Smooth muscle cell (in vitro differentiated cells): ENCODE data around the gene CPNE4. TPM values are rescaled to one million over a fixed set of nuclear protein-coding genes. Genes with fewer than 3 reads are reported as not detected.

Source experiments
- DNase-seq: peaks from one replicate; lab custom pipeline; 2025; ENCODE audit not compliant: unreplicated experiment; lab: John Stamatoyannopoulos, UW
- H2AFZ ChIP-seq: fragments of 200-600 bp; sonication (generic); 2 replicates; pipeline ENCODE4 v1.6.0; 2016; ENCODE audit warnings: antibody characterized with exemption, low read depth, mild to moderate bottlenecking
- H3F3A ChIP-seq: fragments of 200-600 bp; sonication (generic); 2 replicates; pipeline ENCODE4 v1.6.0; 2017; ENCODE audit warnings: antibody characterized with exemption, low read depth
- H3K27ac ChIP-seq: fragments of 200-600 bp; sonication (generic); 2 replicates; pipeline ENCODE4 v1.5.1; 2016; ENCODE audit warnings: low read depth, mild to moderate bottlenecking
- H3K27me3 ChIP-seq: fragments of 200-600 bp; sonication (generic); 2 replicates; pipeline ENCODE4 v1.6.1; 2016; ENCODE audit warnings: low read depth, mild to moderate bottlenecking
- H3K36me3 ChIP-seq: fragments of 200-600 bp; sonication (generic); 2 replicates; pipeline ENCODE4 v1.5.1; 2016; ENCODE audit warnings: low read depth
- H3K4me1 ChIP-seq: fragments of 200-600 bp; sonication (generic); 2 replicates; pipeline ENCODE4 v1.5.1; 2016; ENCODE audit warnings: low read depth
- H3K4me2 ChIP-seq: fragments of 200-600 bp; sonication (generic); 2 replicates; pipeline ENCODE4 v1.6.0; 2016; ENCODE audit warnings: mild to moderate bottlenecking
- H3K4me3 ChIP-seq: fragments of 200-600 bp; sonication (generic); 2 replicates; pipeline ENCODE4 v1.5.1; 2016; ENCODE audit warnings: mild to moderate bottlenecking
- H3K79me2 ChIP-seq: fragments of 200-600 bp; sonication (generic); 2 replicates; pipeline ENCODE4 v1.6.0; 2016; ENCODE audit warnings: low read depth, mild to moderate bottlenecking
- H3K9ac ChIP-seq: fragments of 200-600 bp; sonication (generic); 2 replicates; pipeline ENCODE4 v1.6.0; 2016; ENCODE audit warnings: low read depth
- H3K9me3 ChIP-seq: fragments of 200-600 bp; sonication (generic); replicated peaks from 2 replicates; pipeline ENCODE4 v1.5.1; 2016; ENCODE audit warnings: low read depth
- H4K20me1 ChIP-seq: fragments of 200-600 bp; sonication (generic); 2 replicates; pipeline ENCODE4 v1.6.0; 2016; ENCODE audit warnings: low read depth
- CTCF ChIP-seq: fragments of 200-600 bp; sonication (generic); IDR thresholded peaks from 2 replicates; pipeline ENCODE4 v1.5.1; 2017; ENCODE audit warnings: borderline replicate concordance, mild to moderate bottlenecking, antibody characterized with exemption; ENCODE audit not compliant: insufficient read depth, poor library complexity, severe bottlenecking
- WGBS: methylation state at CpG from one replicate; pipeline ENCODE4 v1.1.7; 2016; ENCODE audit warnings: low lambda C conversion rate; 5-methylcytosine and 5-hydroxymethylcytosine counted together
- polyA plus RNA-seq: library from polyadenylated mRNA; unstranded; fragments of >200 nt; fragmentation: Nextera tagmentation; extraction: Ambion mirVana; gene quantifications from 2 replicates; pipeline ENCODE4 v1.2.1, GENCODE V29; 2016
- total RNA-seq: library from RNA; depleted of rRNA; stranded (reverse); fragments of >200 nt; gene quantifications from 2 replicates; pipeline ENCODE4 v1.2.3, GENCODE V29; 2014

Gene CPNE4
- total and polyA plus RNA-seq, 2 experiments from 2014 or later = 0.05 to 1.6 TPM

GRCh38 chr3:131699001-131699400 is 335.8 kb downstream of the CPNE4 start:
- Histone ChIP-seq H3K27me3 (no peaks in the 10 kb centered on the region), H2AFZ (no peak overlapping the region), H3K9me3 (no peaks in the 10 kb centered on the region), H3K27ac (no peak overlapping the region), H3K4me1 (no peaks in the 10 kb centered on the region), H3K9ac (no peak overlapping the region), H3F3A (no peaks in the 10 kb centered on the region), H4K20me1 (no peaks in the 10 kb centered on the region), H3K36me3 (no peaks in the 10 kb centered on the region), H3K79me2 (no peaks in the 10 kb centered on the region), H3K4me2 (no peak overlapping the region), H3K4me3 (no peak overlapping the region)
- DNase-seq = no peak
- 76% methylated on average over 1 of the region's 1 CpG for WGBS
- no peak for TF ChIP-seq CTCF

- Histone ChIP-seq H3K9ac (no peak overlapping the region), H3K4me3 (no peak overlapping the region), H4K20me1 (no peaks in the 10 kb centered on the region), H3K27ac (no peak overlapping the region), H2AFZ (no peak overlapping the region), H3K36me3 (no peaks in the 10 kb centered on the region), H3K27me3 (no peaks in the 10 kb centered on the region), H3K4me2 (no peak overlapping the region), H3K79me2 (no peaks in the 10 kb centered on the region), H3K4me1 (no peaks in the 10 kb centered on the region), H3F3A (no peaks in the 10 kb centered on the region), H3K9me3 (no peaks in the 10 kb centered on the region)
- 87% methylated on average over 4 of the region's 4 CpGs for WGBS
- no peak for TF ChIP-seq CTCF
- DNase-seq = no peak
Observed at GRCh38 chr3:131694376-131694775, 340.4 kb downstream of the CPNE4 start.

GRCh38 chr3:131692356-131692755 is 342.5 kb downstream of the CPNE4 start:
- no peaks in the 10 kb centered on the region for H4K20me1 ChIP-seq
- DNase-seq = no peak
- H3K27me3 ChIP-seq = no peaks in the 10 kb centered on the region
- no peak overlapping the region for H3K4me2 ChIP-seq
- no peak overlapping the region for H3K4me3 ChIP-seq
- H3K27ac ChIP-seq = no peak overlapping the region
- no peaks in the 10 kb centered on the region for H3F3A ChIP-seq
- H3K9me3 ChIP-seq = no peaks in the 10 kb centered on the region
- no peaks in the 10 kb centered on the region for H3K79me2 ChIP-seq
- no peaks in the 10 kb centered on the region for H3K4me1 ChIP-seq
- no peaks in the 10 kb centered on the region for H3K36me3 ChIP-seq
- no peak overlapping the region for H3K9ac ChIP-seq
- TF ChIP-seq CTCF = no peak
- no peak overlapping the region for H2AFZ ChIP-seq

GRCh38 chr3:131690800-131691199 is 344.0 kb downstream of the CPNE4 start:
- Histone ChIP-seq H3K4me1 (no peaks in the 10 kb centered on the region), H3K4me2 (no peak overlapping the region), H4K20me1 (no peaks in the 10 kb centered on the region), H3K79me2 (no peaks in the 10 kb centered on the region), H3K36me3 (no peaks in the 10 kb centered on the region), H3K9ac (no peak overlapping the region), H3K27me3 (no peaks in the 10 kb centered on the region), H3K4me3 (no peak overlapping the region), H2AFZ (no peak overlapping the region), H3K9me3 (no peaks in the 10 kb centered on the region), H3K27ac (no peak overlapping the region), H3F3A (no peaks in the 10 kb centered on the region)
- DNase-seq = no peak
- no peak for TF ChIP-seq CTCF
- 89% methylated on average over 6 of the region's 6 CpGs for WGBS
